NK-92 treated with Interleukin-12 subunit alpha and Interleukin-12 subunit beta, amount 100 ng/mL, for 24 hours (cell line): ENCODE data around the gene SLTM.
"Not testable (repeated sequence)": the region's sequence is repeated elsewhere in the genome, so short reads cannot be mapped to it uniquely, and the experiment has no call there.

Experiments used
- DNase-seq: peaks from one replicate; lab custom pipeline; 2025; lab: John Stamatoyannopoulos, UW

Gene SLTM

GRCh38 chr15:58875343-58875742, 58.1 kb downstream of the SLTM start:
- no peak for DNase-seq

GRCh38 chr15:58873267-58873666, 60.2 kb downstream of the SLTM start:
- no peak for DNase-seq

DNA sequence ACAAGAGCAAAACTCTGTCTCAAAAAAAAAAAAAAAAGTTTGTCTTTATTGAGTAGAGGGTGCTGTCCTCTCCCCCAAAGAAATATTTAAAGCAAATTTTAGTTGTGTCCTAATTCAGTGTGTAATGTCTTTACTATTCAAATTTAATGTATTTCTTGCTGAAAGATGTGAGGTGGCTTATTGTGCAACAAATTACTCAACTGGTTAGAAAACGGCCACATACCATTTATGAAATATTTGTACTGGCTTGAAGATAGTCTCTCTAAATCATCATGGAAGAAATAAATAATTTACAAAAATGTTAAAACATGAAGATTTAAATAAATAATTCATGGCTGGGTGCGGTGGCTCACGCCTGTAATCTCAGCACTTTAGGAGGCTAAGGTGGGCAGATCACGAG, 63.0 kb downstream of the SLTM start:
- no peak for DNase-seq

- DNase-seq, result no peak
Observed at GRCh38 chr15:58867926-58868325, 65.6 kb downstream of the SLTM start.

GRCh38 chr15:58865425-58865880, 68.0 kb downstream of the SLTM start:
- no peak for DNase-seq

DNA sequence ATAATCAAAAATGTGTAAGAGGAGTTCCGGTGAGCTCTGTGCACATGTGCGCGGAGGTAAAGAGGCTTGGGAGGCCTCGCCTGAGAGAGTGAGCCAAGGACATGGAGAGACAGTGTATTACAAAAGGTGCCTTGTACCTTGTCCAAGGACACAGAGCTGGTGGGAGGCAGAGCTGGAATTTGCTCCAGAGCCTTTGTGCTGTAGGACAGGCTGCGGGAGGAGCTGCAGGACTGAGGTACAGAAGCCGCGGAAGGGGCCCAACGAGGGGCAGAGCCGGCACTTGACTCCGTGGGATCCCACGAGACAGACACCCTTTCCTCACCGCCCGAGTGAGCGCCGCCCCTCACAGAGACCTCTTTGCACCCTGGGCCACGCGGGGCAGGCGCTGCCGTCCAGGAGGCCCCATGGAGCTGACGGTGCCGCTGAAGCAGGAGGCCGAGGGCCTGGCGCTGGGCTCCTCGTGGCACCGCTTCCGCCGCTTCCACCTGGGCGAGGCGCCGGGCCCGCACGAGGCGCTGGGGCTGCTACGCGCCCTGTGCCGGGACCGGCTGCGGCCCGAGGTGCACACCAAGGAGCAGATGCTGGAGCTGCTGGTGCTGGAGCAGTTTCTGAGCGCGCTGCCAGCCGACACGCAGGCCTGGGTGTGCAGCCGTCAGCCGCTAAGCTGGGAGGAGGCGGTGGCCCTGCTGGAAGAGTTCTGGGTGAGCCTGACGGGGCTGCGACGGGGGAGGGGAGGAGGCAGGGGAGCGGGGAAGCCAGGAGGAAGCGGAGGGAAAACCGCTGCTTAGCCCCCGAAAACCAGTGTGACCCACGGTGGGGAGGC, 68.7 kb downstream of the SLTM start:
- no peak for DNase-seq

GRCh38 chr15:58862326-58862725, 71.2 kb downstream of the SLTM start:
- DNase-seq, result no peak

DNA sequence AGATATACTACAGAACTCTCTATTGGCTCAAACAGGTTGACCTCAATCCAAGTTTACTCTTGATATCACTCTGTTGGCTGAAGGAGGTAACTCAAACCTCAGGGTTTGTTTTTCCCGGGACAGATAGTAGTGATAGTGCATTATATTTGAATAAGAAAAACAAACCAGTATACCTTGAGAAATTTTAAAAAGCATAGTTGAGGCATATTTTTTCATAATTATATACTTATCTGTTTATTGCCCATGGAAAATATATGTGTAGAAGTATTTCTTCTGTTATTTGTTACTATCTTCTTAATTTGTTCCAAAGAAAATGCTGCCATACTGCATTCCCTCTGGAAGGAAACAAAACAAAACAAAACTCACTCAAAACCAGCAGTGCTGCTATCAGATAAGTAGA, 76.9 kb downstream of the SLTM start:
- not testable (repeated sequence) for DNase-seq

GRCh38 chr15:58856086-58856485, 77.4 kb downstream of the SLTM start:
- DNase-seq, result no peak

GRCh38 chr15:58854593-58854992, 78.9 kb downstream of the SLTM start:
- no peak for DNase-seq

DNA sequence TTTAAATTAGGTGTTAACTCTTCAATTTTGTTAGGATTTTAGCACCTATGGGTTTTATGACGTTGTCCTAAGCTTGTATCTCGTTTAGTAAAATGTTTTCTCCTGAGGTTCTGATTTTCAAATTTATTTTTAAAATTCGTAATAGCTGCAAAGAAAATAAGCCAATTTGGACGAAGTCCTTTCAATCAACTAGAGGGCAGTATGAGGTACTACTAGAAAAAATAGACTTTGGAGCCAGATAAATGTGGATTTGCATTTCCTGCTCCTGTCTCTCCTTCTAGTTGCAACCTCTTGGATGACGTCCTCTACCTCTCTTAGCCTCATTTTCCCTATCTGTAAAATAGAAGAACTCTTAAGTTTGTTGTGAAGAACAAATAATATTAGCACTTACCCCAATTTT, 81.1 kb downstream of the SLTM start:
- DNase-seq, result no peak

DNA sequence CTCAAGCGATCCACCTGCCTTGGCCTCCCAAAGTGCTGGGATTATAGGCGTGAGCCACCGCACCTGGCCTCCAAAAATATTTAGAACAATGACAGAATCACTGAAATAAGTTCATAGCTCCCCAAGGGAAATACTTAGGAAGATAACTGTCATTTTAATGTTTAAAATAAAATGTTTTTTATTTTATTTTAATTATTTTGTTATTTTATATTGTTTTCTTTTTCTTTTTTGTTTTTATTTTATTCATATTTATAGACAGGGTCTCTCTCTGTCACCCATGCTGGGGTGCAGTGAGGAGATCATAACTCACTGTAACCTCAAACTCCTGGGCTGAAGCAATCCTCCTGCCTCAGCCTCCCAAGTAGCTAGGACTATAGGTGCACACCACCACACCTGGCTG, 82.3 kb downstream of the SLTM start:
- DNase-seq, result not testable (repeated sequence)

DNA sequence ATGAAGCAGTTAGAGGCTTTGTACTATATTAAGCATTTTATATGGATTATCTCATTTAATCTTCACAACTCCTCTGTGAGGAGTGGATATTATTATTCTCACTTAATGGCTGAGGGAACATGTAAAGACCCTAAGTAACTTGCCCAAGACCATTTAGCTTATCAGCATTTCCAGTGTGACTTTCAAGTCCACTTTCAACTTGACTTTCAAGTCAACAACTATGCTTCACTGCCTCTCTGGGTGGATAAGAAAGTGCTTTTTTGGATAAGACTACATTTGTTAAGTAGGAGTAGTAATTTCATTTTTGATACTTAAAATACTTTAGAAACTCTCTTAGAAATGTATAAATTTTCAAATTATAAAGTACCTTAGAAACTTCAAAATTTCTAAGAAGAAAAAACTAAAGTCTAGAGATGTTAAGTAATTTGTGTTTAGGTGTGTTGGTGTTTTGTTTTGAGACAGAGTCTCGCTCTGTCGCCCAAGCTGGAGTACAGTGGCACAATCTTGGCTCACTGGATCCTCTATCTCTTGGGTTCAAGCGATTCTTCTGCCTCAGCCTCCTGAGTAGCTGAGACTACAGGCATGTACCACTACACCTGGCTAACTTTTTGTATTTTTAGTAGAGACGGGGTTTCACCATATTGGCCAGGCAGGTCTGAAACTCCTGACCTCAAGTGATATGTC, 90.6 kb downstream of the SLTM start:
- DNase-seq, result no peak

DNA sequence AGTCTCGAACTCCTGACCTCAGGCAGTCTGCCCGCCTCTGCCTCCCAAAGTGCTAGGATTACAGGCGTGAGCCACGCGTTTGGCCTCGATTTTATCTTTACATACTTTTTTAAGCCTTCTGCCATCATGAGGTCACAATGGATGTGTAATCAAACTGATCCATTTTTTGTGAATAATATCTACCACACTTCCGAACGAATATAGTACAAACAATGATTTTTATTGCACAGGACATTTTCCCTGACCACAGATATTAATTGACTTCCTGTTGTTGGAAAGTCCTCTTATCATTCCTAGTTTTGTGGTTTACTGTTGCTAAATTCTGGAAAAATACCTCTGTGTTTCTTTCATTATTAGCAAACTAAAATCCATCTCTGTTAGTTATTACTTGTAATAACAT, 93.4 kb downstream of the SLTM start:
- no peak for DNase-seq

GRCh38 chr15:58839485-58839884, 94.0 kb downstream of the SLTM start:
- no peak for DNase-seq

DNA sequence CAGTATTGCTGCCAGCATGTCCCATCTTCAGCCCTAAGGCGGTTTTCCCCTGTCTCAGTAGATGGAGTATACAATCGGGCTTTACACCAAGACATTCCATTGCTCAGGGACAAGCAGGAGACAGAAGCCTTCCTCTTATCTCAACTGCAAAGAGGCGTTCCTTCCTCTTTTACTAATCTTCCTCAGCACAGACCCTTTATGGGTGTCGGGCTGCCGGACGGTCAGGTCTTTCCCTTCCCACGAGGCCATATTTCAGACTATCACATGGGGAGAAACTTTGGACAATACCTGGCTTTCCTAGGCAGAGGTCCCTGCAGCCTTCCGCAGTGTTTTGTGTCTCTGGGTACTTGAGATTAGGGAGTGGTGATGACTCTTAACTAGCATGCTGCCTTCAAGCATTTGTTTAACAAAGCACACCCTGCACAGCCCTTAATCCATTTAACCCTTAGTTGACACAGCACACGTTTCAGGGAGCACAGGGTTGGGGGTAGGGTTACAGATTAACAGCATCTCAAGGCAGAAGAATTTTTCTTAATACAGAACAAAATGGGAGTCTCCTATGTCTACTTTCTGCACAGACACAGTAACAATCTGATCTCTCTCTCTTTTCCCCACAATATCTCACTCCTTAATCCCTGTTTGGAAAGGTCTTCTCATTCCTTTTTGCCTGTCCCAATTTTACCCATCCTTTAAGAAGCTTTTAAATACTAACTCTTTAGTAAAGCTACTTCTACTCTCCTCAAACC, 99.6 kb downstream of the SLTM start:
- not testable (repeated sequence) for DNase-seq

DNA sequence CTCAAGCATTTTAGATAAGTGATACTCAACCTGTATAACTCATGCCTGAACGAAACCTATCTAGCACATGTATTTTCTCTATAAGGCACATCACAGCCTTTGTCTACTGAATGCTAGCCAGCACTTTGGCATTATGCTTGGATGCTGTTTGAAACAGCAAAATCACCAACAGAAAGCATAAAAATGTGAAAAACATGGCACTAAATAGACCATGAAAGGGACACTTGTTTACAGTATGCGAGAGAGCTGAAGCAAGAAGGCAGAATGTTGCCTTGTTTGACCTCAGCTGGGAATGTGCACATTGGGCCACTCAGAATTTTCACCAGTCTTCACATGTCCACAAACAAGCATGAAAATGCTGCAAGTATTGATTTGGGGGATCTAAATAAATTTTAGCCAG, 102.9 kb downstream of the SLTM start:
- DNase-seq, result no peak
